Nephron progenitor cell (in vitro differentiated cells): ENCODE data around the gene NEB.

Experiments used
- DNase-seq: peaks from one replicate; pipeline ENCODE4 v3.0.0; 2021
- H3K27ac Mint-ChIP-seq: 2 replicates; pipeline ENCODE4 v1.8.0; 2021; ENCODE audit warnings: mild to moderate bottlenecking, moderate library complexity, mixed read lengths
- H3K27me3 Mint-ChIP-seq: 2 replicates; pipeline ENCODE4 v1.8.0; 2021; ENCODE audit warnings: mild to moderate bottlenecking, low read depth, mixed read lengths; ENCODE audit not compliant: poor library complexity
- H3K36me3 Mint-ChIP-seq: 2 replicates; pipeline ENCODE4 v1.8.0; 2021; ENCODE audit warnings: low read depth, mixed read lengths
- H3K4me1 Mint-ChIP-seq: 2 replicates; pipeline ENCODE4 v1.8.0; 2021; ENCODE audit warnings: mixed read lengths
- H3K4me3 Mint-ChIP-seq: 2 replicates; pipeline ENCODE4 v1.8.0; 2021; ENCODE audit warnings: mild to moderate bottlenecking, moderate library complexity, mixed read lengths
- H3K9me3 Mint-ChIP-seq: 2 replicates; pipeline ENCODE4 v1.8.0; 2021; ENCODE audit warnings: mild to moderate bottlenecking, moderate library complexity, mixed read lengths
- CTCF ChIP-seq: fragments of 200-600 bp; sonication (generic); IDR thresholded peaks from 2 replicates; pipeline ENCODE4 v1.5.0; 2021; ENCODE audit warnings: antibody characterized with exemption

Gene NEB

GRCh38 chr2:151720521-151720920 is 13.8 kb downstream of the NEB start:
- H3K9me3 Mint-ChIP-seq = no peaks in the 10 kb centered on the region
- H3K36me3 Mint-ChIP-seq = no peaks in the 10 kb centered on the region
- H3K27me3 Mint-ChIP-seq = peaks cover 19% of the 10 kb centered on the region
- no peaks in the 10 kb centered on the region for H3K4me1 Mint-ChIP-seq
- H3K4me3 Mint-ChIP-seq = no peak overlapping the region
- no peak for TF ChIP-seq CTCF
- no peak for DNase-seq
- no peak overlapping the region for H3K27ac Mint-ChIP-seq

- DNase-seq = no peak
- Mint-ChIP-seq H3K27me3 (peaks cover 15% of the 10 kb centered on the region), H3K4me1 (peaks cover 5% of the 10 kb centered on the region), H3K27ac (no peak overlapping the region), H3K4me3 (no peak overlapping the region), H3K9me3 (no peaks in the 10 kb centered on the region), H3K36me3 (no peaks in the 10 kb centered on the region)
- TF ChIP-seq CTCF = no peak
Measured at GRCh38 chr2:151718796-151719195, 15.5 kb downstream of the NEB start.

- peaks cover 11% of the 10 kb centered on the region for H3K27me3 Mint-ChIP-seq
- H3K27ac Mint-ChIP-seq = no peak overlapping the region
- H3K9me3 Mint-ChIP-seq = no peaks in the 10 kb centered on the region
- TF ChIP-seq CTCF = no peak
- no peak overlapping the region for H3K4me3 Mint-ChIP-seq
- peaks cover 5% of the 10 kb centered on the region for H3K4me1 Mint-ChIP-seq
- no peak for DNase-seq
- H3K36me3 Mint-ChIP-seq = no peaks in the 10 kb centered on the region
Measured at GRCh38 chr2:151718247-151718646, 16.0 kb downstream of the NEB start.

- H3K9me3 Mint-ChIP-seq = no peaks in the 10 kb centered on the region
- no peak for DNase-seq
- peaks cover 10% of the 10 kb centered on the region for H3K27me3 Mint-ChIP-seq
- TF ChIP-seq CTCF = no peak
- H3K27ac Mint-ChIP-seq = no peak overlapping the region
- no peak overlapping the region for H3K4me3 Mint-ChIP-seq
- H3K4me1 Mint-ChIP-seq = peaks cover 5% of the 10 kb centered on the region
- H3K36me3 Mint-ChIP-seq = no peaks in the 10 kb centered on the region
Measured at GRCh38 chr2:151716721-151717120, 17.6 kb downstream of the NEB start.

- H3K27ac Mint-ChIP-seq = no peak overlapping the region
- H3K9me3 Mint-ChIP-seq = no peaks in the 10 kb centered on the region
- H3K4me3 Mint-ChIP-seq = no peak overlapping the region
- H3K4me1 Mint-ChIP-seq = peaks cover 5% of the 10 kb centered on the region
- no peaks in the 10 kb centered on the region for H3K36me3 Mint-ChIP-seq
- DNase-seq = no peak
- H3K27me3 Mint-ChIP-seq = no peaks in the 10 kb centered on the region
- no peak for TF ChIP-seq CTCF
Measured at GRCh38 chr2:151713291-151713903, 20.9 kb downstream of the NEB start.

- peaks cover 5% of the 10 kb centered on the region for H3K4me1 Mint-ChIP-seq
- no peaks in the 10 kb centered on the region for H3K36me3 Mint-ChIP-seq
- no peak overlapping the region for H3K4me3 Mint-ChIP-seq
- no peak for DNase-seq
- H3K27ac Mint-ChIP-seq = no peak overlapping the region
- no peak for TF ChIP-seq CTCF
- H3K9me3 Mint-ChIP-seq = peaks cover 2% of the 10 kb centered on the region
- H3K27me3 Mint-ChIP-seq = no peaks in the 10 kb centered on the region
Measured at GRCh38 chr2:151711025-151711424, 23.3 kb downstream of the NEB start.
